K562 (cell line): ENCODE data around the gene WDR91. TPM values are rescaled to one million over a fixed set of nuclear protein-coding genes. Genes with fewer than 3 reads are reported as not detected.

Experiments
- ATAC-seq: fragments of 200-7000 bp; cut with Tn5 transposase; 3 replicates; pipeline ENCODE4 v1.9.1; 2020; ENCODE audit warnings: moderate library complexity
- BruUV-seq: library from RNA; stranded (reverse); fragments of 400-500 nt; replicated peaks from 2 replicates; lab custom pipeline; 2021; lab: Mats Ljungman, UMichigan
- CTCF ChIA-PET: fragments of 300-600 bp; formaldehyde crosslinking; extraction: SDS; loops from one replicate; lab custom pipeline; 2021; ENCODE audit warnings: low intra/inter-chr PET ratio; lab: Yijun Ruan, JAX
- POLR2A ChIA-PET: fragments of 300-600, 350-650 bp; sonication (Branson Sonifier 250); formaldehyde crosslinking; extraction: SDS; loops from one replicate; lab custom pipeline; 2021; ENCODE audit warnings: antibody characterized with exemption, inconsistent platforms; lab: Yijun Ruan, JAX
- DNase-seq, 4 experiments: peaks; one replicate each; pipeline versions ENCODE4 v3.0.0 to v3.0.0-alpha.2; 2011 to 2018; ENCODE audit warnings: low spot score in 3 of 4, mixed read lengths in 3 of 4; ENCODE audit errors: extremely low read depth in 1 of 4
- FAIRE-seq: peaks from 2 replicates; lab custom pipeline; 2011; peaks lifted over from hg19 to GRCh38; lab: Jason Lieb, UNC
- H2AFZ ChIP-seq: 2 replicates; pipeline ENCODE4 v1.6.0; 2011; ENCODE audit warnings: low read depth, low read length, control low read depth, inconsistent platforms
- H3K27ac ChIP-seq: fragments of 200-600 bp; 3 replicates; pipeline ENCODE4 v1.8.0; 2011; ENCODE audit warnings: low read depth, mild to moderate bottlenecking, control low read depth, inconsistent platforms, low read length, moderate library complexity, mixed read lengths; ENCODE audit errors: extremely low read depth
- H3K27me3 ChIP-seq, 2 experiments: fragments of 300-600 bp in 1 of 2; 2 replicates in 1 of 2; 3 replicates in 1 of 2; pipeline versions ENCODE4 v1.6.0 to v1.8.0; 2011; ENCODE audit warnings: inconsistent platforms in 2 of 2, low read length in 2 of 2, mild to moderate bottlenecking in 1 of 2, mixed read lengths in 1 of 2, moderate library complexity in 1 of 2; ENCODE audit not compliant: control insufficient read depth in 2 of 2, insufficient read depth in 2 of 2
- H3K36me3 ChIP-seq: fragments of 300-600 bp; 3 replicates; pipeline ENCODE4 v1.8.0; 2011; ENCODE audit warnings: mild to moderate bottlenecking, low read length, inconsistent platforms; ENCODE audit not compliant: control insufficient read depth, insufficient read depth
- H3K4me1 ChIP-seq, 2 experiments: fragments of 200-600 bp in 1 of 2; replicated peaks in 1 of 2; 2 replicates in 1 of 2; 3 replicates in 1 of 2; pipeline versions ENCODE4 v1.5.1 to v1.8.0; 2011; ENCODE audit warnings: inconsistent platforms in 2 of 2, low read length in 2 of 2, mild to moderate bottlenecking in 1 of 2, mixed read lengths in 1 of 2, moderate library complexity in 1 of 2; ENCODE audit not compliant: control insufficient read depth in 2 of 2, insufficient read depth in 2 of 2
- H3K4me2 ChIP-seq: 2 replicates; pipeline ENCODE4 v1.6.1; 2011; ENCODE audit warnings: low read length, control low read depth, inconsistent platforms, mixed read lengths; ENCODE audit not compliant: insufficient read depth
- H3K4me3 ChIP-seq: fragments of 200-600 bp; sonication (generic), shearing (Covaris generic); 2 replicates; pipeline ENCODE4 v1.5.1; 2016; ENCODE audit warnings: control low read depth, inconsistent platforms
- H3K79me2 ChIP-seq: fragments of 200-600 bp; 3 replicates; pipeline ENCODE4 v1.8.0; 2011; ENCODE audit warnings: low read length, inconsistent platforms; ENCODE audit not compliant: control insufficient read depth, insufficient read depth
- H3K9ac ChIP-seq, 2 experiments: 2 replicates each; pipeline versions ENCODE4 v1.6.0 to v1.6.1; 2011; ENCODE audit warnings: low read depth in 2 of 2, low read length in 2 of 2, control low read depth in 1 of 2, inconsistent platforms in 1 of 2, mild to moderate bottlenecking in 1 of 2, mixed read lengths in 1 of 2; ENCODE audit not compliant: insufficient read depth in 1 of 2
- H3K9me1 ChIP-seq: one replicate; pipeline ENCODE4 v1.6.0; 2011; ENCODE audit warnings: inconsistent platforms, mild to moderate bottlenecking, low read length, moderate library complexity; ENCODE audit not compliant: control insufficient read depth, insufficient read depth
- H3K9me3 ChIP-seq: replicated peaks from 2 replicates; pipeline ENCODE4 v1.5.1; 2011; ENCODE audit warnings: low read depth, low read length, inconsistent platforms; ENCODE audit not compliant: control insufficient read depth, insufficient read depth
- H4K20me1 ChIP-seq: replicated peaks from 2 replicates; pipeline ENCODE4 v1.6.1; 2011; ENCODE audit warnings: low read length, inconsistent platforms, mixed read lengths; ENCODE audit not compliant: control insufficient read depth, insufficient read depth
- EP300 ChIP-seq: IDR thresholded peaks from 2 replicates; pipeline ENCODE4 v1.6.1; 2012; ENCODE audit warnings: low read length, improper control_type of control experiment
- HMG20A ChIP-seq: fragments of 450-650 bp; formaldehyde crosslinking; conservative IDR thresholded peaks from 2 replicates; pipeline ENCODE4 v1.4.0; 2020; ENCODE audit warnings: mild to moderate bottlenecking, mixed read lengths
- KDM2B ChIP-seq: fragments of 250-450 bp; sonication (Bioruptor Pico); IDR thresholded peaks from 2 replicates; pipeline ENCODE4 v1.8.0; 2021; ENCODE audit warnings: mild to moderate bottlenecking, moderate library complexity
- MAFG ChIP-seq: fragments of 450-650 bp; conservative IDR thresholded peaks from 2 replicates; pipeline ENCODE4 v1.6.1; 2016; ENCODE audit warnings: missing genetic modification characterization, missing compliant biosample characterization
- MBD2 ChIP-seq: sonication (generic); IDR thresholded peaks from 2 replicates; pipeline ENCODE4 v1.6.1; 2016; ENCODE audit warnings: low read depth, borderline replicate concordance
- NKRF ChIP-seq: fragments of 450-650 bp; IDR thresholded peaks from 2 replicates; pipeline ENCODE4 v1.6.1; 2016; ENCODE audit warnings: borderline replicate concordance
- PRPF4 ChIP-seq: fragments of 200-400 bp; formaldehyde crosslinking; IDR thresholded peaks from one replicate; pipeline ENCODE4 v1.6.1; 2017; ENCODE audit warnings: low read length, low read depth, mild to moderate bottlenecking; ENCODE audit not compliant: insufficient read depth, poor library complexity, severe bottlenecking
- SRSF7 ChIP-seq: fragments of 200-400 bp; formaldehyde crosslinking; optimal IDR thresholded peaks from 2 replicates; pipeline ENCODE3; 2017; ENCODE audit warnings: mild to moderate bottlenecking, low read depth, low read length
- TGIF2 ChIP-seq: sonication (generic); formaldehyde crosslinking; IDR thresholded peaks from 2 replicates; pipeline ENCODE4 v1.8.1; 2022; ENCODE audit warnings: mild to moderate bottlenecking, missing genetic modification reagents, moderate library complexity
- YY1 ChIP-seq, 3 experiments: IDR thresholded peaks; 2 replicates each; pipeline ENCODE4 v1.6.1; 2011; ENCODE audit warnings: low read length in 2 of 3, mild to moderate bottlenecking in 2 of 3, moderate library complexity in 2 of 3, borderline replicate concordance in 1 of 3, control low read depth in 1 of 3, low read depth in 1 of 3; ENCODE audit not compliant: insufficient read depth in 3 of 3, insufficient replicate concordance in 2 of 3, control insufficient read depth in 1 of 3, insufficient read length in 1 of 3; ENCODE audit errors: extremely low read depth in 1 of 3
- ZKSCAN1 ChIP-seq: fragments of 150-350 bp; IDR thresholded peaks from 2 replicates; pipeline ENCODE4 v1.6.1; 2016; ENCODE audit warnings: low read depth, low read length
- ZNF121 ChIP-seq: sonication (generic); formaldehyde crosslinking; conservative IDR thresholded peaks from 2 replicates; pipeline ENCODE4 v1.8.0; 2022; ENCODE audit warnings: missing genetic modification reagents
- ZNF184 ChIP-seq: sonication (generic); formaldehyde crosslinking; IDR thresholded peaks from 2 replicates; pipeline ENCODE4 v1.5.0; 2020; ENCODE audit warnings: missing genetic modification reagents
- ZNF212 ChIP-seq: fragments of 450-650 bp; formaldehyde crosslinking; IDR thresholded peaks from 2 replicates; pipeline ENCODE4 v1.4.0; 2020; ENCODE audit warnings: mild to moderate bottlenecking
- ZNF431 ChIP-seq: sonication (generic); formaldehyde crosslinking; IDR thresholded peaks from 2 replicates; pipeline ENCODE4 v1.8.0; 2022; ENCODE audit warnings: mild to moderate bottlenecking, missing genetic modification reagents
- WGBS: fragments of 100-300 bp; shearing (Covaris generic); methylation state at CpG from one replicate; pipeline ENCODE4 v1.1.6; 2016; ENCODE audit warnings: low coverage, mixed read lengths; ENCODE audit not compliant: insufficient coverage; ENCODE audit errors: missing lambda C conversion rate; 5-methylcytosine and 5-hydroxymethylcytosine counted together
- in situ Hi-C: fragments of 300-500 bp; cut with MboI; formaldehyde crosslinking; loops from 4 replicates; pipeline ENCODE4 v1.15.0; 2018; ENCODE audit warnings: inconsistent platforms, mixed read lengths
- intact Hi-C: fragments of 100-400 bp; cut with micrococcal nuclease; formaldehyde crosslinking; loops from 2 replicates; pipeline ENCODE4 v1.14.2; 2022
- polyA plus RNA-seq, 8 experiments: library from polyadenylated mRNA; depleted of rRNA in 4 of 8; stranded (reverse) in 5 of 8; unstranded in 3 of 8; fragments of >200 nt; fragmentation: Nextera tagmentation in 2 of 8; fragmentation: Illumina TruSeq in 1 of 8; extraction: Ambion mirVana in 2 of 8; extraction: Trizol in 1 of 8; gene quantifications; 2 replicates each; pipeline versions ENCODE4 v1.2.1 to v1.2.3, GENCODE V29; 2011 to 2014; ENCODE audit warnings: inconsistent platforms in 1 of 8, missing spikeins in 1 of 8
- total RNA-seq, 7 experiments: library from RNA; depleted of rRNA in 6 of 7; stranded (reverse); fragments of >200 nt in 6 of 7; fragmentation: Illumina TruSeq in 2 of 7; extraction: Trizol in 2 of 7; gene quantifications; 2 replicates each; pipeline versions ENCODE4 v1.2.1 to v1.2.3, GENCODE V29; 2011 to 2021; ENCODE audit warnings: low replicate concordance in 1 of 7
- TF ChIP-seq, protein P1 (sequence below): fragments of 150-350 bp; conservative IDR thresholded peaks from 2 replicates; pipeline ENCODE4 v1.6.1; 2014; ENCODE audit warnings: low read length

Gene WDR91
- total and polyA plus RNA-seq, 9 of the 15 experiments (the other 6 are each of a cell fraction or from before 2014, with no cell fraction given): 1.9 to 18.2 (median 9.8) TPM

DNA sequence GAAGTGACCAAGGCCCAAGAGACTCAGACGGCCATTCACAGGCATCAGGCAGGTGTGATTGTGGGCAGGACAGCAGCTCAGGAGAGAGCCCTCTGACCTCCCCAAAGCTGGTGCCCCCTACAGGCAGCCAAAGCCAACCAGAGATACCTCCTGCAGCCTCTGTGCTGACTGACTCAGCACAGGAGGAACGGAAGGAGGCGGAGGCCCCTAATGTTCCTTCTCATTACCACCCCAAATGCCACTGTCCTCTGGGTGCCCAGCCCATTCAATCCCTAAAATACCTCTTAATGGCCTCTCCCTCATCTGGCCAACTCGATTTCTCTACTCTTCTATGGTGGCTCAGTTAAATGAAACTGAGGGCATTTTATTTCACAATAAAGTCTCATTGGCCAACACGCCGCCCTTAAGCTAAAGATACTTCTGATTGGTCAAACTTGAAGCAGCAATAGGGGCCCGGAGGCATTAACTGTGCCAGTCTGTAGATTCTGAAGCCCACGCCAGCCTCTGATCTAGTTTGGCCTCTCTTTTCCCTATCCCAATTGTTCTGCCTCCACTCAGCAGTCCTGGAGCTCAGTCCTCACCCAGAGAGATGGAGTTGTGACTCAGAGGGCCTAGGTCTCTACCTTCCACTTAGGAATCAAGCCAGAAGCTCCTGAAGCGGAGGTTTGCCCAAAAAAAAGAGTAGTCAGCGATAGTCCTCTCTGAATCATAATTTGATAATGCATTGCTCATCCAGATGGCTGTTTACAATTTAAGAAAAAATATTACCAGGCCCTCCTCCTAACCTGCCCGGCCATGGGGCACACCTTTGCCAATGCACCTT is 42.0 kb downstream of the WDR91 start:
- TSS peak; percentile 54 for BruUV-seq
- Histone ChIP-seq H4K20me1 (0 out of 2 replicates have a peak, but pooled peaks cover 5% of the 10 kb centered on the region), H3K4me2 (peak overlapping the region; percentile 88), H3K27ac (peak overlapping the region; percentile 95), H3K27me3 (no peaks in the 10 kb centered on the region), H3K9me3 (0 out of 2 replicates have a peak, but pooled peaks cover 2% of the 10 kb centered on the region), H3K79me2 (peaks cover 33% of the 10 kb centered on the region), H3K9ac (peak overlapping the region; percentile 96 to 100), H3K4me3 (peak overlapping the region; percentile 83), H3K36me3 (peaks cover 46% of the 10 kb centered on the region), H3K9me1 (no peaks in the 10 kb centered on the region), H3K4me1 (peaks cover 15 to 30% of the 10 kb centered on the region in 2 experiments; a peak in 4 of 5 replicates), H2AFZ (0 out of 2 replicates have a peak overlapping the region, but pooled peaks have one; percentile 93)
- ChIA-PET CTCF (interaction anchor here (0.6 to 0.8 kb wide), 2 partner anchors 183 to 294 kb away, joined by 4 to 5 read pairs; partner anchors contain the start of gene AGBL3), POLR2A (interaction anchor here (0.6 to 1.5 kb wide), 7 partner anchors 9 to 232 kb away, joined by 3 to 11 read pairs (median 3); partner anchors contain the start of genes TMEM140 and WDR91)
- intact Hi-C loops (loop anchor here (1.0 kb wide), 1 partner anchor 183 kb away; the partner anchor contains the start of gene AGBL3), in situ Hi-C loops (no loop called here)
- ATAC-seq (peak; percentile 74), DNase-seq (peak; percentile 78 to 89 (median 82)), FAIRE-seq (peak; percentile 81)
- 26% methylated on average over 11 of the region's 11 CpGs for WGBS
- TF ChIP-seq EP300 (peak; percentile 40; the same call in 1 of the 2 replicates), HMG20A (CRISPR knock-in tag) (no peak), ZNF184 (CRISPR knock-in tag) (no peak), ZNF212 (CRISPR knock-in tag) (no peak), ZKSCAN1 (peak; percentile 45; the same call in 1 of the 2 replicates), SRSF7 (no peak), ZNF431 (CRISPR knock-in tag) (0 out of 2 replicates have a peak, but pooled peaks have one; percentile 16), YY1 (IDR thresholded peaks at IDR 0.05; ENCODE audit: borderline replicate concordance in 1 of 3, control insufficient read depth in 1 of 3, extremely low read depth in 1 of 3, insufficient read depth in 3 of 3, insufficient read length in 1 of 3, insufficient replicate concordance in 2 of 3, low read depth in 1 of 3, low read length in 2 of 3) (peak in 1 of 3 experiments; percentile 31), MBD2 (no peak), TGIF2 (no peak), KDM2B (CRISPR knock-in tag) (no peak), NKRF (no peak), MAFG (tag) (peak; percentile 55), PRPF4 (no peak), ZNF121 (no peak)
- TF ChIP-seq, protein P1, sequence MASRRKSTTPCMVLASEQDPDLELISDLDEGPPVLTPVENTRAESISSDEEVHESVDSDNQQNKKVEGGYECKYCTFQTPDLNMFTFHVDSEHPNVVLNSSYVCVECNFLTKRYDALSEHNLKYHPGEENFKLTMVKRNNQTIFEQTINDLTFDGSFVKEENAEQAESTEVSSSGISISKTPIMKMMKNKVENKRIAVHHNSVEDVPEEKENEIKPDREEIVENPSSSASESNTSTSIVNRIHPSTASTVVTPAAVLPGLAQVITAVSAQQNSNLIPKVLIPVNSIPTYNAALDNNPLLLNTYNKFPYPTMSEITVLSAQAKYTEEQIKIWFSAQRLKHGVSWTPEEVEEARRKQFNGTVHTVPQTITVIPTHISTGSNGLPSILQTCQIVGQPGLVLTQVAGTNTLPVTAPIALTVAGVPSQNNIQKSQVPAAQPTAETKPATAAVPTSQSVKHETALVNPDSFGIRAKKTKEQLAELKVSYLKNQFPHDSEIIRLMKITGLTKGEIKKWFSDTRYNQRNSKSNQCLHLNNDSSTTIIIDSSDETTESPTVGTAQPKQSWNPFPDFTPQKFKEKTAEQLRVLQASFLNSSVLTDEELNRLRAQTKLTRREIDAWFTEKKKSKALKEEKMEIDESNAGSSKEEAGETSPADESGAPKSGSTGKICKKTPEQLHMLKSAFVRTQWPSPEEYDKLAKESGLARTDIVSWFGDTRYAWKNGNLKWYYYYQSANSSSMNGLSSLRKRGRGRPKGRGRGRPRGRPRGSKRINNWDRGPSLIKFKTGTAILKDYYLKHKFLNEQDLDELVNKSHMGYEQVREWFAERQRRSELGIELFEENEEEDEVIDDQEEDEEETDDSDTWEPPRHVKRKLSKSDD: no peak
